Kidney capillary endothelial cell (primary cell): ENCODE measurements around the gene TLR8.

Experiments used
- DNase-seq: peaks from one replicate; pipeline ENCODE4 v3.0.0-alpha.2; 2018; ENCODE audit warnings: low spot score

The TLR8 gene

GRCh38 chrX:12966151-12966550 lies 59.7 kb downstream of the TLR8 start:
- DNase-seq = no peak

GRCh38 chrX:12967711-12968465 lies 61.5 kb downstream of the TLR8 start:
- no peak for DNase-seq

GRCh38 chrX:12970691-12971202 lies 64.3 kb downstream of the TLR8 start:
- DNase-seq = no peak

GRCh38 chrX:12971282-12972003 lies 65.0 kb downstream of the TLR8 start:
- no peak for DNase-seq

- DNase-seq = no peak
These were observed 65.8 kb downstream of the TLR8 start for GRCh38 chrX:12972243-12972642.
